Measurements from ENCODE around the gene SECISBP2L. TPM values are rescaled to one million over a fixed set of nuclear protein-coding genes. Genes with fewer than 3 reads are reported as not detected.

Gene SECISBP2L
- total RNA-seq, 2 donors from 2014 or later: 39.6 to 46.4 TPM

- 61% methylated on average over 2 of the region's 2 CpGs for WGBS
- H3K4me1 ChIP-seq (replicated peaks): no peaks in the 10 kb centered on the region
- no peaks in the 10 kb centered on the region for H3K9me3 ChIP-seq
- DNase-seq (ENCODE audit: low spot score): no peak
- H3K27ac ChIP-seq: no peak overlapping the region
- H3K27me3 ChIP-seq (replicated peaks; ENCODE audit: insufficient read depth): no peaks in the 10 kb centered on the region
- TF ChIP-seq POLR2AphosphoS5 (IDR thresholded peaks at IDR 0.05) (no peak), POLR2A (IDR thresholded peaks at IDR 0.05) (no peak)
- TF ChIP-seq, protein P1, sequence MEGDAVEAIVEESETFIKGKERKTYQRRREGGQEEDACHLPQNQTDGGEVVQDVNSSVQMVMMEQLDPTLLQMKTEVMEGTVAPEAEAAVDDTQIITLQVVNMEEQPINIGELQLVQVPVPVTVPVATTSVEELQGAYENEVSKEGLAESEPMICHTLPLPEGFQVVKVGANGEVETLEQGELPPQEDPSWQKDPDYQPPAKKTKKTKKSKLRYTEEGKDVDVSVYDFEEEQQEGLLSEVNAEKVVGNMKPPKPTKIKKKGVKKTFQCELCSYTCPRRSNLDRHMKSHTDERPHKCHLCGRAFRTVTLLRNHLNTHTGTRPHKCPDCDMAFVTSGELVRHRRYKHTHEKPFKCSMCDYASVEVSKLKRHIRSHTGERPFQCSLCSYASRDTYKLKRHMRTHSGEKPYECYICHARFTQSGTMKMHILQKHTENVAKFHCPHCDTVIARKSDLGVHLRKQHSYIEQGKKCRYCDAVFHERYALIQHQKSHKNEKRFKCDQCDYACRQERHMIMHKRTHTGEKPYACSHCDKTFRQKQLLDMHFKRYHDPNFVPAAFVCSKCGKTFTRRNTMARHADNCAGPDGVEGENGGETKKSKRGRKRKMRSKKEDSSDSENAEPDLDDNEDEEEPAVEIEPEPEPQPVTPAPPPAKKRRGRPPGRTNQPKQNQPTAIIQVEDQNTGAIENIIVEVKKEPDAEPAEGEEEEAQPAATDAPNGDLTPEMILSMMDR (IDR thresholded peaks at IDR 0.05): no peak
- intact Hi-C loops (cut with DNase I): no loop called here
- H3K4me3 ChIP-seq: no peak overlapping the region
- H3K36me3 ChIP-seq: no peaks in the 10 kb centered on the region
Observed at GRCh38 chr15:49035825-49036224, 10.4 kb downstream of the SECISBP2L start.

GRCh38 chr15:49032601-49033145, 13.6 kb downstream of the SECISBP2L start:
- intact Hi-C loops (cut with DNase I): no loop called here

DNA sequence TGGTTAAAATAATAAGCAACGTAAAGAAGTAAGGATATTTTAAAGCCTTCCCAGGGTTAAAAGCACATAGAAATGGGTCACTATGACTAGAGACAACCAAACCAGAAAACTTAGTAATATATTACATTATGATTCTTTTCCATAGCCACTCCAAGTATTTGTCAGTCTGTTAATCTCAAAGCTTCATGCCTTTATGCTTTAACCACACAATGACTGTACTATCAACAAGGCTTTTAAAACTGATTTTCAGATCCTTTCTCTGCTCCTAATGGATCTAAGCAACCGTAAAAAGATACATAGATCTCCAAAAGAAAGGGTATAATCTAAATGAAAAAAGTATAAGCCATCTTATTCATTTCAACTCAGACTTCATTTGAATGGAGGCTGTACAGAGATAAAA, 14.4 kb downstream of the SECISBP2L start:
- Histone ChIP-seq H3K27ac (no peak overlapping the region), H3K4me3 (no peak overlapping the region), H3K9me3 (no peaks in the 10 kb centered on the region), H3K4me1 (replicated peaks) (no peaks in the 10 kb centered on the region), H3K27me3 (replicated peaks; ENCODE audit: insufficient read depth) (no peaks in the 10 kb centered on the region), H3K36me3 (peaks cover 0 to 3% of the 10 kb centered on the region in 2 donors)
- no peak for DNase-seq (ENCODE audit: low spot score)
- WGBS: 71% methylated on average over 2 of the region's 2 CpGs
- TF ChIP-seq POLR2AphosphoS5 (IDR thresholded peaks at IDR 0.05) (no peak), POLR2A (IDR thresholded peaks at IDR 0.05) (no peak)
- TF ChIP-seq, protein P1 (IDR thresholded peaks at IDR 0.05): no peak
- intact Hi-C loops (cut with DNase I): no loop called here

More at GRCh38 chr15:49032601-49033145, 13.6 kb downstream of the SECISBP2L start:
- H3K4me3 ChIP-seq: no peak overlapping the region
- DNase-seq (ENCODE audit: low spot score): no peak
- H3K9me3 ChIP-seq: no peaks in the 10 kb centered on the region
- WGBS: 64% methylated on average over 5 of the region's 5 CpGs
- peaks cover 0 to 3% of the 10 kb centered on the region in 2 donors for H3K36me3 ChIP-seq
- H3K27ac ChIP-seq: no peak overlapping the region
- TF ChIP-seq POLR2A (IDR thresholded peaks at IDR 0.05): no peak
- TF ChIP-seq POLR2AphosphoS5 (IDR thresholded peaks at IDR 0.05): no peak
- TF ChIP-seq, protein P1 (IDR thresholded peaks at IDR 0.05): no peak
- no peaks in the 10 kb centered on the region for H3K4me1 ChIP-seq (replicated peaks)
- no peaks in the 10 kb centered on the region for H3K27me3 ChIP-seq (replicated peaks; ENCODE audit: insufficient read depth)

GRCh38 chr15:49026700-49027099, 19.5 kb downstream of the SECISBP2L start:
- intact Hi-C loops (cut with DNase I): no loop called here
- Histone ChIP-seq H3K4me3 (no peak overlapping the region), H3K36me3 (peaks cover 0 to 3% of the 10 kb centered on the region in 2 donors), H3K27me3 (replicated peaks; ENCODE audit: insufficient read depth) (no peaks in the 10 kb centered on the region), H3K4me1 (replicated peaks) (no peaks in the 10 kb centered on the region), H3K9me3 (no peaks in the 10 kb centered on the region), H3K27ac (no peak overlapping the region)
- TF ChIP-seq, protein P1 (IDR thresholded peaks at IDR 0.05): no peak
- TF ChIP-seq POLR2A (IDR thresholded peaks at IDR 0.05) (no peak), POLR2AphosphoS5 (IDR thresholded peaks at IDR 0.05) (no peak)
- 65% methylated on average over 1 of the region's 1 CpG for WGBS
- DNase-seq (ENCODE audit: low spot score): no peak

DNA sequence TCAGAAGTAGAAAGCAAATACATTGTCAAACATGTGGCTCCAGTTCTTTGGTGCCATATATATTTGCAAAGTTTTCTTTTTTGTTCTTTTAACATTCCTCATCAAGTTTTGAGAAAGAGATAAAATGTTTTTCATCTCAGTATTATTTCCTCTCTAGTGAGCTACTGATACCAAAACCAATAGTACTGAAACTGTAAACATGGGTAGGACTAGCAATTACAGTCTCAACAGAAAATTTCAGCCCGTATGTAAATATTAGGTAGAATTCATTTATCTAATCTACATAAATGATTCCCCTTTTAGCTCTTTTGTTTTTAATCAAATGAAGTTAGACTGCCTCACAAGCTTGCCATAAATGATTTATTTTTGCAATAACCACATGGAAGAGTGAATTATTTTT, 21.4 kb downstream of the SECISBP2L start:
- Histone ChIP-seq H3K36me3 (peaks cover 0 to 3% of the 10 kb centered on the region in 2 donors), H3K27me3 (replicated peaks; ENCODE audit: insufficient read depth) (no peaks in the 10 kb centered on the region), H3K4me3 (no peak overlapping the region), H3K4me1 (replicated peaks) (no peaks in the 10 kb centered on the region), H3K27ac (no peak overlapping the region), H3K9me3 (no peaks in the 10 kb centered on the region)
- intact Hi-C loops (cut with DNase I): no loop called here
- no peak for TF ChIP-seq POLR2AphosphoS5 (IDR thresholded peaks at IDR 0.05)
- TF ChIP-seq, protein P1 (IDR thresholded peaks at IDR 0.05): no peak
- no peak for TF ChIP-seq POLR2A (IDR thresholded peaks at IDR 0.05)
- DNase-seq (ENCODE audit: low spot score): no peak
- WGBS: 96% methylated on average over 1 of the region's 1 CpG

Measured in prostate gland (tissue), 2 donors.